GM21381 (cell line): ENCODE results near the gene ALDH2.
A peak's percentile ranks its signal among the peaks of the same experiment; 100 is the strongest.
"Not testable (repeated sequence)": the region's sequence is repeated elsewhere in the genome, so short reads cannot be mapped to it uniquely, and the experiment has no call there.

Experiments used
- ATAC-seq: cut with Tn5 transposase; IDR thresholded peaks from one replicate; pipeline ENCODE4 v1.9.1; 2021; ENCODE audit warnings: mild to moderate bottlenecking, moderate library complexity; ENCODE audit not compliant: unreplicated experiment

The ALDH2 gene

DNA sequence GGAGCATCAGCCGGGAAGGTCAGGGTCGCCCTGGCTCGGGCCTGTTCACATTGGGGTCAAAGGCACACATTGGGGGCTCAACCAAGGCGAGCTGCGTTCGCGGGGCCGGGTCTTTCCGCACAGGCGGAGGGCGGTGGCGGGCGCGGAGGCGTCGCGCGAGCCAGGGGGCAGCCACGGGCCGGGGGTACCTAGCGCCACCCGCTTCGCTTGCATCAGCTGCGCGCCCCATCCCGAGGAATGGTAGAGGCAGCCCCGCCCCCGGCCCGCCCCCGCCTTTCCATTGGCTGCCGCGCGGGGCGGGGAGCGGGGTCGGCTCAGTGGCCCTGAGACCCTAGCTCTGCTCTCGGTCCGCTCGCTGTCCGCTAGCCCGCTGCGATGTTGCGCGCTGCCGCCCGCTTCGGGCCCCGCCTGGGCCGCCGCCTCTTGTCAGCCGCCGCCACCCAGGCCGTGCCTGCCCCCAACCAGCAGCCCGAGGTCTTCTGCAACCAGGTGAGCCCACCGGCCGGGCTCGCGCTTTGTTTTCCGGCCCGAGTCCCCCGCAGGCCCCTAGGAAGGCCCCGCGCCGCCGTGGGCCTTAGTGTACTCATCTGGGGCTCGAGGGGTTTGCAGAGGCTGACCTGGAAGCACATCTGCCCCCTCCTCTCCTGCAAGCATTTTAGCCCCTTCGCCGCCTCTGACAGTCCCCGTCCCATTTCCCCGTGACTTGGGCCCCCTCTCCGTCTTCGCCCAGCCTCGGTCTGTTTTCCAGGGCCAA lies at the start of gene ALDH2:
TSS of gene ALDH2 (plus strand) at position 326 of the 754 bp plus-strand sequence. CDS start at position 376, 50 bp downstream.
- ATAC-seq = peak; percentile 52

- ATAC-seq = not testable (repeated sequence)
Observed at GRCh38 chr12:111719316-111719715, 47.4 kb upstream of the ALDH2 start.

GRCh38 chr12:111720457-111720856 lies 46.3 kb upstream of the ALDH2 start:
- ATAC-seq = no peak

GRCh38 chr12:111723646-111724360 lies 42.9 kb upstream of the ALDH2 start:
- ATAC-seq = not testable (repeated sequence)

DNA sequence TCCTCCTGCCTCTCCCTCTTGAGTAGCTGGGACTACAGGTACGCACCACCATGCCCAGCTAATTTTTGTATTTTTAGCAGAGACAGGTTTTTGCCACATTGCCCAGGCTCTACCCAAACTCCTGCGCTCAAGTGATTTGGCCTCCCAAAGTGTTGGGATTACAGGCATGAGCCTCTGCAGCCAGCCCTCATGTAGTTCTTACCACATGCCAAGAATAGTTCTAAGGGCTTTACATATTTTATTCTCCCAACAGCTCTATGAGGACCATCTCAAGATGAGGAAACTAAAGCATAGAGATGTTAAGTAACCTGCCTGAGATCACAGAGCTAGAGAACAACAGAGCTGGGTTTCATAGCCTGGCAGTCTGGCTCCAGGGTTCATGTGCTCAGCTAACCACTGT lies 37.9 kb upstream of the ALDH2 start:
- ATAC-seq = no peak

DNA sequence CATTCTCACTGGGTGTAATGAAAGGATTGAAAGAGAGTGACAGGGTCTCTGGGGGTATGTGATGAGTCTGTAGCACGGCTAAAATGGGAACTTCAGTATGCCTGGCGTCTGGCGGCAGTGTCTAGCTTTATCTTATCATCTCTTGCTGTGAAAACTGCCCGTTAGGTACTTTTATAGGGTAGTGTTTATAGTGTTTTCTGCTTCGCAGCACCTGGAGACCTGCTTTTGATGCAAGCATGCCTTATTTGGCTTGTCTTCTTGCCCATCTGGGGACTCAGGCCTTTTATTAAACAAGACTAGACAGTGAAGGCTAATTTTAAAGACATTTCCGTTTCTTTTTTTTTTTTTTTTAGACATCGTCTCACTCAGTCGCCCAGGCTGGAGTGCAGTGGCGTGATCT lies 36.3 kb upstream of the ALDH2 start:
- no peak for ATAC-seq

DNA sequence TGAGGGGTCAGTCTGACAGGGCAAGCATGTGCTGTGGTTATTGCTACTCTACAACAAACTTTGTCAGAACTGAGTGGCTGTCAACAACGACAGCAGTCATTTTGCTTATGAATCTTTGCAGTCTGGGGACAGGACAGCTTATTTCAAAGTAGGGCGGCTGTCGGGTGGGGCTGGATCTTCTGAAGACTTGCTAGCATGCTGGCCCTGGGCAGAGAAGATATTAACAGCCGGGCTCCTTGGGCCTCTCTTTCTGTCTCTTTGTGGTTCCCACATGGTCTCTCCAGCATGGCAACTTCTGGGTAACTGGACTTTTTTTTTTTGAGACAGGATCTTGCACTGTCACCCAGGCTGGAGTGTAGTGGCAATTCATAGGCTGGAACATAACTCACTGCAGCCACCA lies 33.9 kb upstream of the ALDH2 start:
- ATAC-seq = no peak

DNA sequence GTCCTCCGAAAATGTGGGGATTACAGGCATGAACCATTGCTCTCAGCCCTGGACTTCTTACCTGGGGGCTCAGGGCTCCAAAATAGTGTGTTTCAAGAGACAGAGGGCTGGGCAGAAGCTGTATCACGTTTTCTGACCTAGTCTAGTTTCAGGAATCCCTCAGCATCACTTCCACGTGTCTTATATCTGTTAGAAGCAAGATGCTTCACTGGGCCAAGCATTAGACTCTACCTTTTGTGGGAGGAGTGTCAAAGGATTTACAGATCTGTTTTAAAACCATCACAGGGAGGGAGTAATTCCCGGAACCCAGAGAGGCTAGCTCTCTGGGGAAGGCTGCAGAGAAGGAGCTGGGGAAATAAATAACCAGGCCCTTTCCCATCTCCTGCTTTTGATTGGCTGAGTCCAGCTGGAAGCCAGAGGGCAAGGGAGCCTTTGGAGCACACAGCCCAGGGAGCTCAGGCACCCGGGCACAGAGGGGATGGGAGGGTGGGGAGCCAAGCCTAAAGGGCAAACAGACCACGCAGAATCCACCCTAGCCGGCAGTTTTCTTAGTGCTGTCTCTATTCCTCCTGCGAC lies 33.3 kb upstream of the ALDH2 start:
- no peak for ATAC-seq

- ATAC-seq = not testable (repeated sequence)
Observed at GRCh38 chr12:111739524-111739923, 27.2 kb upstream of the ALDH2 start.

GRCh38 chr12:111741235-111741812 lies 25.4 kb upstream of the ALDH2 start:
- no peak for ATAC-seq

DNA sequence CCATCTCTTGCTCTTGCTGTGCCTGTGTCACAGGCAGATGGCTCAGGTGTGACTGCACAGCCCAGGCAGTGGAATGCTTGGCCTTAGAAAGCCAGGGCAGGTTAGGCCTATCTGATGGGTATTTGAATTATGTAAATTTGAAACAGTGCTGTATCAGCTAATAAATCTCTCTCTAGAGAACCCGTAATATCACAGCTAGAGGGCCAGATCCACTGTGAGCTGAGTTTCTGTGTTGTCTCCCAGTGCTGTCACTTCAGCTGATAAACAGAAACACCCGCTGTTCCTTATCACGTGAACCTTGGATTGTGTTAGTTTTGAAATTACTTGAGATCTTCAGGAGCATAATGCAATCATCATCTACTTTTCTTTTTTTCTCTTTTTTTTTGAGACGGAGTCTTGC lies 21.5 kb upstream of the ALDH2 start:
- no peak for ATAC-seq

- ATAC-seq = no peak
Observed at GRCh38 chr12:111747333-111747732, 19.4 kb upstream of the ALDH2 start.

DNA sequence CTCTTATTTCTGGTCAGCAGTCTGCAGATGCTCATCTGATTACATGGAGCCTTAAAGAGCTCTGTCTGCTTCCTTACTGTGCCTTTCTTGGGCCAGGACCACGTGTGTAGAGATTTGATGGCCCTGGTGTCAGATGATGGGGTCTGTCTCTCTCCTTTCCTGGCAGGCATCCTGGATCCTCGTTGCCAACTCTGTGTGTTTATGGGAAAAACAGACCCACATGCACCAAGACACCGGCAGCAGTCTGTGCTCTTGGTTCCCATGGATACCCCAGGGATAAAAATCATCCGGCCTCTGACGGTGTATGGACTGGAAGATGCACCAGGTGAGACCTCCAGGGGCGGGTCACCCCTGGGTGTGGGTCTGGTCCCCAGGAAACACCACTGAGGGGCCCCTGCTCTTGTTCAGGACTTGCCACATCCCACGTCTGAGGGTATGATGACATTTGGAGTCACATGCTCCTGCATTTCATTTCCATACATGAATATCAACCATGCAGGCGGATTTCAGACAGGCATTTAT lies 18.5 kb upstream of the ALDH2 start:
- ATAC-seq = no peak

DNA sequence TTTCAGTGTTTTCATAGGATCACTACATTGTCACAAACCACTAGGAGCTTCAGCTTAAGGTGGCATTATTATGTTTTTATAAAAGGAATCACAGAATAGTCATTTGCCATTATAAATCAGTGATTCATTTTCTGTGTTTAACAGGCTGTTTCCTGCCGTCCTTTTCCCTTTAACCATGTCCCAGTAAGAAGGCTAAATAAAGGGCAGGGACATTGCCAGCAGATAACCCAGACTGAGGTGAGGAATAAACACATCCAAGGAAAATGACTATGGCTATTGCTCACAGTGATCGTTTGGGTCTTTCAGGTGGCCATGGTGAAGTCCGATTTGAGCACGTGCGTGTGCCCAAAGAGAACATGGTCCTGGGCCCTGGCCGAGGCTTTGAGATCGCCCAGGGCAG lies 17.9 kb upstream of the ALDH2 start:
- ATAC-seq = no peak

DNA sequence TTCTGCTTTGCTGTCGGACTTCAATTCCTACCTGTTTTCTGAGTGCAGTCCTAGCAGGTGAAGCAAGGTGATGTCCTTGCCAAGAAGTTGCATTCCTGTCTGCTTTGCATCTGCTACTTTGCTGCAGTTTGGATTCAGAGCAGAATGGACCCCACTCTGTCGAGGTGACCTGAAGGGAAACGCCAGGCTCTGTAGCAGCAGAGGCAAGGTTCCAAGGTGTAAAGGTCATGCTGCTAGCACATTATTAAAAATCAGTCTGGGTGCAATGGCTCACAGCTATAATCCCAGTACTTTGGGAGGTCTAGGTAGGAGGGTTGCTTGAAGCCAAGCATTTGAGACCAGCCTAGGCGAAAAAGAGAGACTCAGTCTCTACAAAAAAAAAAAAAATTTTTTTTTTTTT lies 17.3 kb upstream of the ALDH2 start:
- ATAC-seq = no peak

DNA sequence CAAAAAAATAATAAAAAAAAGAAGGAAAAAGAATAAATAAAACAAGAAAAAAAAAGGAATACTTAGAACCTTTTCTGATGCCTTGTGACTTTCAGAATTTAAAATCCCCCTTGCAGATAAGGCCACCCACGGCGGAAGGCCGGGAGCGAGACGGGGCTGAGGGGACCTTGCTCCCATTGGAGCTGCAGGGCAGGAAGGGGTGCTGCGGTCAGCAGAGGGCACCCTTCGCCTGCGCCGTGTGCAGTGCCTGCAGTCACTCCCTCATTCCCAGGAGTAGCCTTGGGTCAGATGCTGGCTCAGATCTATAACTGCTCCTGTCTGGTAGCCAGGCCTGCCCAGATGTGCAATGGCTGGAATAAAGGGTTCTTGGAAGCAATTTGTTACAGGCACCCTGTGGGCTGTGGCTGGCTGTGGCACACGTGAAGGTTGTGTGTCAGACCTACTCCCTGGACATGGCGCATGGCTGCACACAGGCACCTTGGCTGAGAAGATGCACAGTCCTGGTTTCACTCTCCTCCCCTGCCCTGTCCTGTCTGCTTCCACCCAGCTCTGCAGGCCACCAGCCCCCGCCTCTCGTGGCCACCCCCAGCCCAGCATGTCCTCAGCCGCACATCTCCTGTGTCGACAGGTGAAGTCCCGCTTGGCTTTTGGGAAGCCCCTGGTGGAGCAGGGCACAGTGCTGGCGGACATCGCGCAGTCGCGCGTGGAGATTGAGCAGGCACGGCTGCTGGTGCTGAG lies 13.4 kb upstream of the ALDH2 start:
- no peak for ATAC-seq

- no peak for ATAC-seq
Observed at GRCh38 chr12:111754671-111755070, 12.1 kb upstream of the ALDH2 start.

DNA sequence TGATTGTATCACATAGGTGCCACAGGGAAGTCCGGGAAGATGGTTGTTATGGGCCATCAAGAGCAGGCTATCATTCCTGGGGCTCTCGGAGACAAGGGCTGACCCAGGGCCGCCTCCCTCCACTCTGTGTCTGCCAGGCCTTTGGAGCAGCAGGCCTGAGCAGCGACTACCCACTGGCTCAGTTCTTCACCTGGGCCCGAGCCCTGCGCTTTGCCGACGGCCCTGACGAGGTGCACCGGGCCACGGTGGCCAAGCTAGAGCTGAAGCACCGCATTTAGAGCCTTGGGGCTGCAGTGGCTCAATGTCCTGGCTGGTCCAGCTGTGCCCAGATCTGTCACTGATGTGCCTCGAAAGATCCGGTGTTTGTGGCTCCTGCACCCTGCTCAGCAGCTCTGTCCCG lies 10.5 kb upstream of the ALDH2 start:
- no peak for ATAC-seq

- no peak for ATAC-seq
Observed at GRCh38 chr12:111756681-111757080, 10.1 kb upstream of the ALDH2 start.

- ATAC-seq = peak; percentile 46
Observed at GRCh38 chr12:111757361-111758119, 9.2 kb upstream of the ALDH2 start.
